IMR-90 (cell line): ENCODE measurements around the gene NRXN2. TPM values are rescaled to one million over a fixed set of nuclear protein-coding genes. Genes with fewer than 3 reads are reported as not detected.

ENCODE experiments used
- ATAC-seq: fragments of 200-7000 bp; cut with Tn5 transposase; 2 replicates; pipeline ENCODE4 v1.9.1; 2020; ENCODE audit warnings: low read depth, mild to moderate bottlenecking, moderate library complexity
- BruUV-seq: library from RNA; stranded (reverse); fragments of 400-500 nt; replicated peaks from 2 replicates; lab custom pipeline; 2021; lab: Mats Ljungman, UMichigan
- CTCF ChIA-PET: fragments of 300-600 bp; formaldehyde crosslinking; extraction: SDS; loops from one replicate; lab custom pipeline; 2021; ENCODE audit warnings: antibody characterized with exemption; lab: Yijun Ruan, JAX
- POLR2A ChIA-PET: fragments of 300-600 bp; sonication (Branson Sonifier 250); formaldehyde crosslinking; loops from one replicate; lab custom pipeline; 2022; ENCODE audit warnings: antibody characterized with exemption; ENCODE audit not compliant: unreplicated experiment; lab: Charles Lee
- DNase-seq: peaks from one replicate; pipeline ENCODE4 v3.0.0; 2013
- H2AFZ ChIP-seq: replicated peaks from 2 replicates; pipeline ENCODE3; 2013; ENCODE audit warnings: low read length, mild to moderate bottlenecking; ENCODE audit not compliant: poor library complexity
- H2AK5ac ChIP-seq: 2 replicates; pipeline ENCODE4 v1.6.1; 2013; ENCODE audit warnings: low read depth, low read length, inconsistent platforms
- H2AK9ac ChIP-seq: replicated peaks from 2 replicates; pipeline ENCODE3; 2013; ENCODE audit warnings: mild to moderate bottlenecking, low read depth, low read length, moderate library complexity; ENCODE audit not compliant: poor library complexity
- H2BK120ac ChIP-seq: 2 replicates; pipeline ENCODE4 v1.6.1; 2013; ENCODE audit warnings: low read depth, low read length, inconsistent platforms
- H2BK15ac ChIP-seq: 3 replicates; pipeline ENCODE4 v1.6.1; 2013; ENCODE audit warnings: low read depth, low read length, inconsistent platforms
- H2BK20ac ChIP-seq: 2 replicates; pipeline ENCODE4 v1.6.1; 2013; ENCODE audit warnings: low read depth, mild to moderate bottlenecking, inconsistent platforms, low read length, moderate library complexity
- H2BK5ac ChIP-seq: 2 replicates; pipeline ENCODE4 v1.6.1; 2013; ENCODE audit warnings: mild to moderate bottlenecking, low read depth, low read length, inconsistent platforms; ENCODE audit not compliant: poor library complexity, severe bottlenecking
- H3K14ac ChIP-seq: replicated peaks from 2 replicates; pipeline ENCODE4 v1.6.1; 2013; ENCODE audit warnings: low read depth, low read length, inconsistent platforms
- H3K18ac ChIP-seq: 2 replicates; pipeline ENCODE4 v1.6.1; 2013; ENCODE audit warnings: low read depth, low read length, control low read depth
- H3K23ac ChIP-seq: 2 replicates; pipeline ENCODE4 v1.6.1; 2013; ENCODE audit warnings: low read depth, low read length, inconsistent platforms
- H3K27ac ChIP-seq: 2 replicates; pipeline ENCODE4 v1.5.1; 2013; ENCODE audit warnings: mild to moderate bottlenecking, control low read depth, low read length; ENCODE audit not compliant: insufficient read depth
- H3K27me3 ChIP-seq: 2 replicates; pipeline ENCODE4 v1.6.1; 2013; ENCODE audit warnings: low read length; ENCODE audit not compliant: control insufficient read depth, insufficient read depth
- H3K36me3 ChIP-seq: 2 replicates; pipeline ENCODE4 v1.6.1; 2013; ENCODE audit warnings: low read length, mixed read lengths; ENCODE audit not compliant: control insufficient read depth, insufficient read depth
- H3K4ac ChIP-seq: 2 replicates; pipeline ENCODE4 v1.6.1; 2013; ENCODE audit warnings: low read depth, low read length, inconsistent platforms
- H3K4me1 ChIP-seq: 2 replicates; pipeline ENCODE4 v1.6.1; 2013; ENCODE audit warnings: low read length, mixed read lengths; ENCODE audit not compliant: control insufficient read depth, insufficient read depth
- H3K4me2 ChIP-seq: 2 replicates; pipeline ENCODE4 v1.6.1; 2013; ENCODE audit warnings: low read depth, mild to moderate bottlenecking, control low read depth, low read length, moderate library complexity
- H3K4me3 ChIP-seq: 2 replicates; pipeline ENCODE4 v1.5.1; 2013; ENCODE audit warnings: low read depth, mild to moderate bottlenecking, control low read depth, low read length, moderate library complexity; ENCODE audit not compliant: insufficient read depth
- H3K56ac ChIP-seq: 2 replicates; pipeline ENCODE4 v1.6.1; 2013; ENCODE audit warnings: low read length, inconsistent platforms; ENCODE audit not compliant: insufficient read depth; ENCODE audit errors: extremely low read depth
- H3K79me1 ChIP-seq, 2 experiments: 2 replicates each; pipeline ENCODE4 v1.6.1; 2013; ENCODE audit warnings: low read length in 2 of 2, inconsistent platforms in 1 of 2, low read depth in 1 of 2
- H3K9ac ChIP-seq: 2 replicates; pipeline ENCODE4 v1.6.1; 2013; ENCODE audit warnings: low read depth, low read length, control low read depth
- H3K9me1 ChIP-seq: 2 replicates; pipeline ENCODE4 v1.6.1; 2013; ENCODE audit warnings: low read length, inconsistent platforms; ENCODE audit not compliant: insufficient read depth
- H3K9me3 ChIP-seq: 2 replicates; pipeline ENCODE4 v1.6.1; 2013; ENCODE audit warnings: low read length; ENCODE audit not compliant: control insufficient read depth, insufficient read depth
- H4K20me1 ChIP-seq: 2 replicates; pipeline ENCODE4 v1.6.1; 2013; ENCODE audit warnings: low read length, inconsistent platforms; ENCODE audit not compliant: insufficient read depth
- H4K5ac ChIP-seq: 2 replicates; pipeline ENCODE4 v1.6.1; 2013; ENCODE audit warnings: mild to moderate bottlenecking, low read depth, low read length, control low read depth
- H4K8ac ChIP-seq, 2 experiments: 2 replicates each; pipeline ENCODE4 v1.6.1; 2013; ENCODE audit warnings: low read depth in 2 of 2, low read length in 2 of 2, control low read depth in 1 of 2, inconsistent platforms in 1 of 2
- H4K91ac ChIP-seq: 2 replicates; pipeline ENCODE4 v1.6.1; 2013; ENCODE audit warnings: low read depth, low read length, inconsistent platforms; ENCODE audit not compliant: insufficient read depth
- BHLHE40 ChIP-seq: fragments of 150-350 bp; IDR thresholded peaks from 2 replicates; pipeline ENCODE4 v1.6.1; 2016; ENCODE audit warnings: mild to moderate bottlenecking, low read depth, low read length
- CEBPB ChIP-seq: IDR thresholded peaks from 2 replicates; pipeline ENCODE4 v1.6.1; 2012; ENCODE audit warnings: low read depth, low read length, improper control_type of control experiment
- CHD1 ChIP-seq: IDR thresholded peaks from 2 replicates; pipeline ENCODE4 v1.6.1; 2012; ENCODE audit warnings: low read depth, low read length, improper control_type of control experiment
- CTCF ChIP-seq: conservative IDR thresholded peaks from 2 replicates; pipeline ENCODE4 v1.5.1; 2012; ENCODE audit warnings: mild to moderate bottlenecking, low read depth, low read length, improper control_type of control experiment
- ELK1 ChIP-seq: fragments of 150-350 bp; IDR thresholded peaks from 2 replicates; pipeline ENCODE4 v1.6.1; 2016; ENCODE audit warnings: low read depth, mild to moderate bottlenecking, low read length, moderate library complexity, borderline replicate concordance
- FOS ChIP-seq: fragments of 150-350 bp; IDR thresholded peaks from 2 replicates; pipeline ENCODE4 v1.6.1; 2016; ENCODE audit warnings: low read depth, low read length
- MAZ ChIP-seq: IDR thresholded peaks from 2 replicates; pipeline ENCODE4 v1.6.1; 2012; ENCODE audit warnings: low read depth, mild to moderate bottlenecking, low read length, improper control_type of control experiment, moderate library complexity, borderline replicate concordance
- MXI1 ChIP-seq: IDR thresholded peaks from 2 replicates; pipeline ENCODE4 v1.6.1; 2012; ENCODE audit warnings: low read depth, mild to moderate bottlenecking, low read length, moderate library complexity, borderline replicate concordance
- POLR2A ChIP-seq: IDR thresholded peaks from 2 replicates; pipeline ENCODE4 v1.6.1; 2012; ENCODE audit warnings: mild to moderate bottlenecking, low read depth, low read length
- RFX5 ChIP-seq: IDR thresholded peaks from 2 replicates; pipeline ENCODE4 v1.8.0; 2012; ENCODE audit warnings: low read depth, mild to moderate bottlenecking, low read length, moderate library complexity
- USF2 ChIP-seq: fragments of 150-350 bp; IDR thresholded peaks from 2 replicates; pipeline ENCODE4 v1.6.1; 2017; ENCODE audit warnings: mild to moderate bottlenecking, antibody characterized with exemption, low read length, low read depth
- WGBS, 2 experiments: methylation state at CpG; one replicate each; pipeline versions ENCODE4 v1.1.5 to v1.1.7; 2013; ENCODE audit warnings: missing lambda C conversion rate in 2 of 2; ENCODE audit not compliant: insufficient read length in 1 of 2; ENCODE audit errors: extremely low coverage in 2 of 2; 5-methylcytosine and 5-hydroxymethylcytosine counted together
- dilution Hi-C: fragments of 300-500 bp; cut with HindIII; formaldehyde crosslinking; loops from one replicate; pipeline ENCODE4 v1.14.3; 2018; ENCODE audit warnings: low sequenced_read_pairs; ENCODE audit not compliant: unreplicated experiment
- in situ Hi-C: fragments of 300-500 bp; cut with MboI; formaldehyde crosslinking; loops from 3 replicates; pipeline ENCODE4 v1.14.3; 2019; ENCODE audit warnings: low sequenced_read_pairs, inconsistent platforms, mixed read lengths
- intact Hi-C: fragments of 100-400 bp; cut with micrococcal nuclease; formaldehyde crosslinking; loops from 2 replicates; pipeline ENCODE4 v1.10.0; 2022
- polyA plus RNA-seq, 3 experiments: library from polyadenylated mRNA; depleted of rRNA; stranded (reverse); fragments of >200 nt; gene quantifications; 2 replicates each; pipeline ENCODE4 v1.2.3, GENCODE V29; 2012; ENCODE audit warnings: low replicate concordance in 1 of 3
- total RNA-seq: library from RNA; depleted of rRNA; stranded (reverse); fragments of >200 nt; gene quantifications from 2 replicates; pipeline ENCODE4 v1.2.3, GENCODE V29; 2012

The NRXN2 gene
- total and polyA plus RNA-seq, 2 of the 4 experiments (the other 2 are of a cell fraction) = 0.18 to 0.22 TPM

GRCh38 chr11:64721359-64721699 is 1.7 kb downstream of the NRXN2 start:
- intact Hi-C loops = no loop called here

More at GRCh38 chr11:64721359-64721699, 1.7 kb downstream of the NRXN2 start:
- H2AK5ac ChIP-seq = no peak overlapping the region
- H3K79me1 ChIP-seq = no peaks in the 10 kb centered on the region
- H3K23ac ChIP-seq = no peak overlapping the region
- ChIA-PET POLR2A (no interaction called here), CTCF (no interaction called here)
- BruUV-seq = no TSS peak
- H3K4ac ChIP-seq = no peak overlapping the region
- no peak overlapping the region for H4K91ac ChIP-seq
- in situ Hi-C loops (no loop called here), dilution Hi-C loops (no loop called here)
- H3K4me2 ChIP-seq = no peak overlapping the region
- no peaks in the 10 kb centered on the region for H3K4me1 ChIP-seq
- H3K9me1 ChIP-seq = no peaks in the 10 kb centered on the region
- no CpG with 5 or more reads among the region's 3 CpGs for WGBS, 2 experiments
- H2BK120ac ChIP-seq = no peak overlapping the region
- no peak overlapping the region for H3K27ac ChIP-seq
- H2AK9ac ChIP-seq = no peak overlapping the region
- no peak overlapping the region for H2BK20ac ChIP-seq
- H3K27me3 ChIP-seq = peaks cover 76% of the 10 kb centered on the region
- no peak for DNase-seq
- TF ChIP-seq BHLHE40 (no peak), CTCF (no peak), POLR2A (no peak), FOS (no peak), USF2 (no peak), CEBPB (no peak), CHD1 (no peak), MAZ (no peak), RFX5 (no peak), ELK1 (no peak), MXI1 (no peak)
- H4K5ac ChIP-seq = no peak overlapping the region
- H2BK15ac ChIP-seq = no peak overlapping the region
- no peak overlapping the region for H3K18ac ChIP-seq
- no peak for ATAC-seq
- no peak overlapping the region for H3K14ac ChIP-seq
- H3K9me3 ChIP-seq = no peaks in the 10 kb centered on the region
- no peaks in the 10 kb centered on the region for H3K36me3 ChIP-seq
- no peak overlapping the region for H3K4me3 ChIP-seq
- H4K20me1 ChIP-seq = no peaks in the 10 kb centered on the region
- no peak overlapping the region for H4K8ac ChIP-seq
- no peak overlapping the region for H2BK5ac ChIP-seq
- no peak overlapping the region for H2AFZ ChIP-seq
- no peak overlapping the region for H3K9ac ChIP-seq
- H3K56ac ChIP-seq = no peak overlapping the region
